IPS DF 6.9 (cell line): ENCODE results near the gene PDE6G.
A peak's percentile ranks its signal among the peaks of the same experiment; 100 is the strongest.

Experiments used
- DNase-seq: peaks from one replicate; pipeline ENCODE4 v3.0.0-alpha.2; 2013; ENCODE audit warnings: low read depth, low spot score
- H3K27ac ChIP-seq: one replicate; pipeline ENCODE4 v1.5.1; 2013; ENCODE audit warnings: low read length, control low read depth
- H3K27me3 ChIP-seq: 2 replicates; pipeline ENCODE4 v1.6.1; 2013; ENCODE audit warnings: mild to moderate bottlenecking, low read length; ENCODE audit not compliant: control insufficient read depth, insufficient read depth
- H3K36me3 ChIP-seq: 2 replicates; pipeline ENCODE4 v1.6.1; 2013; ENCODE audit warnings: low read length; ENCODE audit not compliant: control insufficient read depth, insufficient read depth
- H3K4me1 ChIP-seq: 2 replicates; pipeline ENCODE4 v1.6.1; 2013; ENCODE audit warnings: low read length; ENCODE audit not compliant: control insufficient read depth, insufficient read depth
- H3K4me3 ChIP-seq: 2 replicates; pipeline ENCODE4 v1.5.1; 2013; ENCODE audit warnings: mild to moderate bottlenecking, low read length
- H3K9me3 ChIP-seq: 2 replicates; pipeline ENCODE4 v1.6.1; 2013; ENCODE audit warnings: low read length, inconsistent platforms; ENCODE audit not compliant: control insufficient read depth, insufficient read depth
- whole genome bisulfite sequencing: extraction: QIAGEN DNeasy Blood & Tissue Kit; methylation state at CpG from one replicate; pipeline ENCODE4 v1.1.7; 2013; ENCODE audit warnings: mixed read lengths, missing lambda C conversion rate; ENCODE audit not compliant: insufficient read length, insufficient coverage; 5-methylcytosine and 5-hydroxymethylcytosine counted together

PDE6G gene

DNA sequence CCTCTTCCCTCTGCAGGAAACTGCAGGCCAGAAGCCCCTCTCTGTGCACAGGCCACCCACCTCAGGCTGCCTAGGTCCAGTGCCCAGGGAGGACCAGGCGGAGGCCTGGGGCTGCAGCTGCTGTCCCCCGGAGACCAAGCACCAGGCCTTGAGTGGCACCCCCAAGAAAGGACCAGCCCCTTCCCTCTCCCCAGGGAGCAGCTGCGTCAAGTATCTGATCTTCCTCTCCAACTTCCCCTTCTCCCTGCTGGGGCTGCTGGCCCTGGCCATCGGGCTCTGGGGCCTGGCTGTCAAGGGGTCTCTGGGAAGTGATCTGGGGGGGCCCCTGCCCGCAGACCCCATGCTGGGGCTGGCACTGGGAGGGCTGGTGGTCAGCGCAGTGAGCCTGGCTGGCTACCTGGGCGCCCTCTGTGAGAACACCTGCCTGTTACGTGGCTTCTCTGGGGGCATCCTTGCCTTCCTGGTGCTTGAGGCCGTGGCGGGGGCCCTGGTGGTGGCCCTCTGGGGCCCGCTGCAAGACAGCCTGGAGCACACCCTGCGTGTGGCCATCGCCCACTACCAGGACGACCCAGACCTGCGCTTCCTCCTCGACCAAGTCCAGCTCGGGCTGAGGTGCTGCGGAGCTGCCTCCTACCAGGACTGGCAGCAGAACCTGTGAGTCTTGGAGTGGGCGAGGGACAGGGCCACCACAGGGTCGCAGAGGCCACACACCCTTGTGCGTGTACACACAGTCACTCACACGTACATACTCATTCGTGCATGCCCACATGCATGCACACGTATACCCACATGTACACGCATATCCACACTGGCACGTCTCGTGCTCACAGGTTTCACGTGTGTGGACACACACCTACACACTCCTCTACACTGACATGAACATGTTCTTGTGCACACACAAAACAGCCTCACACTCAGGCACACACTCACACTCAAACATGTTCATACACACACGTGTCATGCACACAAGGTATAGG is 11.1 kb downstream of the PDE6G start:
- DNase-seq, result no peak
- WGBS, result no CpG with 5 or more reads among the region's 29 CpGs
- Histone ChIP-seq H3K9me3 (no peaks in the 10 kb centered on the region), H3K27me3 (peaks cover 11% of the 10 kb centered on the region), H3K4me3 (no peak overlapping the region), H3K4me1 (peaks cover 8% of the 10 kb centered on the region), H3K36me3 (no peaks in the 10 kb centered on the region), H3K27ac (no peak overlapping the region)

DNA sequence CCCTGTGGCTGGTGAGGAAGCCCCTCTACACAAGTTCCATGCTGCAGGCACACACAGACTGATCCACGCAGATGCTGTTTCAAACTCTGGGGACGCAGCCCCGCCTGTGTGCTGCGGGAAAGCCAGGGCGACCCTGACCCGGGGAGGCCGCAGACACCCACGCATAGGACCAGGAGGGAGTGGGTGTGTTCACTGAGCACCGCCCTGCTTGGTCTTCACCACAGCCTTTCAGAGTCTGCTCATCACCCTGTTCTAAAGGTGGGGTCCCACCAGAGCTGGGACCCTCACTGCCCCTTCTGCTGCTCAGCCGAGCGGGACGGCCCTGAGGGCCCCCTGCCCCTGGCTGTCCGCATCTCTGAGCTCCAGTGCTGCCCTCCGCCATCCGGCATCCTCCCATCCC is 11.8 kb downstream of the PDE6G start:
- Histone ChIP-seq H3K27ac (no peak overlapping the region), H3K9me3 (no peaks in the 10 kb centered on the region), H3K4me1 (peaks cover 8% of the 10 kb centered on the region), H3K4me3 (no peak overlapping the region), H3K36me3 (no peaks in the 10 kb centered on the region), H3K27me3 (peaks cover 11% of the 10 kb centered on the region)
- WGBS, result no CpG with 5 or more reads among the region's 15 CpGs
- no peak for DNase-seq

DNA sequence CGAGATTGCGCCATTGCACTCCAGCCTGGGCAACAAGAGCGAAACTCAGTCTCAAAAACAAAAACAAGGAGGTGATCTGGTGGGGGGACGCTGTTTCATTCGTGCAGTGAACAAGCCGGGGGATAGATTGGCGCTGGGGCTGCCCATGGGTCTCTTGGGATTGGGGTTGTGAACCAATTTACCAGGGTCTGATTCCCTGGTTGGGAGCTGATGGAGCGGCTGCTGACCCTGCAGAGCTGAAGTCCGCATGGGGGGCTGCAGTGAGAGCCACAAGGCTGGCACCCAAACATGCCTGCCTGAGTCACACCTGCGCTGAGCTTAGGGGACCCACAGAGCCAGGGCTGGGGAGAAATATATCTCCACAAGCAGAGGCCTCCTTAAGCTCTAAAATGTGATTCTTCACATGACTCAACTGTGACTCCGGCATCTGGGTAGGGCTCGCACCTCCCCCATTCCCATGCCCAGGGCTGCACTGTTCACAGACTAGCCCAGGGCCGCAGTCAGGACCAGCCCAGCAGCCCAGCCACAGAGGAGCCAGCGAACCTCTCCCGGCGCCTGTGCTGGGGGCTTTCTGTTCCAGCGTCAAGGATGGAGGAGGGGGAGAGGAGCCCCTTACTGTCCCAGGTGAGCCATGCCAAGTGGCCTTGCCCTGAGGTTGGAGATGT is 14.4 kb downstream of the PDE6G start:
- no CpG with 5 or more reads among the region's 17 CpGs for WGBS
- H3K27ac ChIP-seq, result no peak overlapping the region
- H3K27me3 ChIP-seq, result peaks cover under 1% of the 10 kb centered on the region; the same call in 1 of the 2 replicates
- no peaks in the 10 kb centered on the region for H3K9me3 ChIP-seq
- DNase-seq, result no peak
- H3K4me3 ChIP-seq, result no peak overlapping the region
- no peaks in the 10 kb centered on the region for H3K4me1 ChIP-seq
- H3K36me3 ChIP-seq, result no peaks in the 10 kb centered on the region

DNA sequence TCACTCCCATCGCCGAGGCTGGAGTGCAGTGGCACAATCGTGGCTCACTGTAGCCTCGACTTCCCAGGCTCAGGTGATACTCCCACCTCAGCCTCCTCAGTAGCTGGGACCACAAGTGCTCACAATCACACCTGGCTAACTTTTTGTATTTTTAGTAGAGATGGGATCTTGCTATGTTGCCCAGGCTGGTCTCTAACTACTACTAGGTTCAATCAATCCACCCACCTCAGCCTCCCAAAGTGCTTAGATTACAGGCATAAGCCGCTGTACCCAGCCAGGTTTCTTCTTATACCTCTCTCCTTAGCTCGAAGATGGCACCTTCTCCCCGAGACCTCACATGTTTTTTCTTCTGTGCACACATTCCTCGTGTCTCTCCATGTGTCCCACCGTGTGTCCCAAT is 16.3 kb downstream of the PDE6G start:
- Histone ChIP-seq H3K4me1 (no peaks in the 10 kb centered on the region), H3K36me3 (no peaks in the 10 kb centered on the region), H3K9me3 (no peaks in the 10 kb centered on the region), H3K4me3 (no peak overlapping the region), H3K27ac (no peak overlapping the region), H3K27me3 (no peaks in the 10 kb centered on the region)
- WGBS, result no CpG with 5 or more reads among the region's 9 CpGs
- no peak for DNase-seq

DNA sequence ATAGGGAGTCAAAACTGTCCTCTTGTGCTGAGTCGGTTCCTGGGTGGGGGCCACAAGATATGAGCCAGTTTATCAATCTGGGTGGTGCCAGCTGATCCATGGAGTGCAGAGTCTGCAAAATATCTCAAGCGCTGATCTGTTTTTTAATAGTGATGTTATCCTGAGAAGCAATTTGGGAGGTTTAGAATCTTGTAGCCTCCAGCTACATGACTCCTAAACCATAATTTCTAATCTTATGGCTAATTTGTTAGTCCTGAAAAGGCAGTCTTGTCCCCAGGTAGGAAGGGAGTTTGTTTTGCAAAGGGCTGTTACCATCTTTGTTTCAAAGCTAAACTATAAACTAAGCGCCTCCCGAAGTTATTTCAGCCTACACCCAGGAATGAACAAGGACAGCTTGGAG is 17.7 kb downstream of the PDE6G start:
- Histone ChIP-seq H3K4me3 (no peak overlapping the region), H3K36me3 (no peaks in the 10 kb centered on the region), H3K27ac (no peak overlapping the region), H3K9me3 (no peaks in the 10 kb centered on the region), H3K4me1 (no peaks in the 10 kb centered on the region), H3K27me3 (no peaks in the 10 kb centered on the region)
- no CpG with 5 or more reads among the region's 4 CpGs for WGBS
- no peak for DNase-seq

DNA sequence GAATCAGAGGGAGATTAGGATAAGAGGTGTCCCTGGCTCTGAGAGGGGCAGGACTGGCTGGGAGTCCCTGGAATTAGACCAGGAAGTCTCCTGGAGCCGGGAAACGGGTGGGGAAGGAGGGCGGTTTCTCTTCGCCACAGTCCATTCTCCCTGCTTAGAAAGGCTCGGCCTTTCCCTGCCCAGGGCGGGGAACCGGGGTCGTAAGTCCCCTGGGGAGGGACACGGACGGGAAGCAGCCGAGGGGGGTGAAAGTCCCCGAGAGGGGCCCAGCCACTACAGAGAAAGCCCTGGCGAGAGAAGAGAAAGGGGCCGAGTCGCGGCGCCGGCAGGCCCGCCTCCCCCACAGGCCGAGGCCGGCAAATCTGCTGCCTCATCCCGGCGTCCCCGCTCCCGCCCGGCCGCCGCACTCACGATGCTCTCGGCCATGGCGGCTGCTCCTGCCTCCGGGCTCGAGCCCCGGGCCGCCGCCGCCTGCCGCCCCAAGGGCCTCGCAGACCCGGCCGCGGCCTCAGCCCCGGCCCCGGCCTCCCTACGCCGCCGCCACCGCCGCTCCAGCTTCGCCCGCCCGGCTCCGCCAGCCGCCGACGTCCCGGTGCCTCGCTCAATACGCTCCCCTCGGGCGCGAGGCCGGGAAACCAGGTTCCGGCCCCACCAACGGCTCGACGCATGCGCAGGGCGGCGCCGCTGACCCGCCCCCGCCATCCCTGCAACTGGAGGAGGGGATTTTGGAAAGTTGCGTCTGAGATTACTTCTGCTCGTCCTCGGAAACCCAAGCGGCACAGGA is 19.6 kb downstream of the PDE6G start, which contains the start of the genes NPLOC4 and TSPAN10:
Gene NPLOC4, minus strand, starts transcription at position 608 of the 784 bp plus-strand sequence. Its CDS starts 182 bp downstream, at position 426.
Gene TSPAN10, plus strand, starts transcription at position 692 of the 784 bp plus-strand sequence. CDS start 5,217 bp downstream, outside the sequence.
- Histone ChIP-seq H3K27me3 (no peaks in the 10 kb centered on the region), H3K36me3 (no peaks in the 10 kb centered on the region), H3K9me3 (no peaks in the 10 kb centered on the region), H3K4me1 (no peaks in the 10 kb centered on the region), H3K27ac (no peak within 1 kb of the TSS), H3K4me3 (peak within 1 kb of the TSS; percentile 97)
- no CpG with 5 or more reads among the region's 77 CpGs for WGBS
- DNase-seq, result peak; percentile 73

DNA sequence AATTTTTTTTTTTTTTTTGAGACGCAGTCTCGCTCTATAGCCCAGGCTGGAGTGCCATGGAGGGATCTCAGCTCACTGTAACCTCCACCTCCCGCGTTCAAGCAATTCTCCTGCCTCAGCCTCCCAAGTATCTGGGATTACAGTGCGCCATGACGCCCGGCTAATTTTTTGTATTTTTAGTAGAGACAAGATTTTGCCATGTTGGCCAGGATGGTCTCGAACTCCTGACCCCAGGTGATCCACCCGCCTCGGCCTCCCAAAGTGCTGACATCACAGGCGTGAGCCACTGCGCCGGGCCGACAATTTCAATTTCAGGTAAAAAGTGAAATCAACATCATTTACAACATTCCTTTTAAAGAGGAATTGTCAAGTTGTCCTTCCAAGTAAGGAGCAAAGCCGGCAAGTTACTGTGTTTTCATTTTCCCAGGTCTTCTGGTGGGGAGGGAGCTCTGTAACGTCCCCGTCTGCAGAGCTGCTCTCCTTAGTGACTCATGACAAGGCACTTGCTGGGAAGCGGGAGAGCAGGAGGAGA is 20.3 kb downstream of the PDE6G start:
- H3K4me3 ChIP-seq, result peak overlapping the region; percentile 97
- no peaks in the 10 kb centered on the region for H3K4me1 ChIP-seq
- no CpG with 5 or more reads among the region's 18 CpGs for WGBS
- DNase-seq, result no peak
- H3K36me3 ChIP-seq, result peaks cover 3% of the 10 kb centered on the region; the same call in 1 of the 2 replicates
- no peaks in the 10 kb centered on the region for H3K9me3 ChIP-seq
- no peak overlapping the region for H3K27ac ChIP-seq
- no peaks in the 10 kb centered on the region for H3K27me3 ChIP-seq

DNA sequence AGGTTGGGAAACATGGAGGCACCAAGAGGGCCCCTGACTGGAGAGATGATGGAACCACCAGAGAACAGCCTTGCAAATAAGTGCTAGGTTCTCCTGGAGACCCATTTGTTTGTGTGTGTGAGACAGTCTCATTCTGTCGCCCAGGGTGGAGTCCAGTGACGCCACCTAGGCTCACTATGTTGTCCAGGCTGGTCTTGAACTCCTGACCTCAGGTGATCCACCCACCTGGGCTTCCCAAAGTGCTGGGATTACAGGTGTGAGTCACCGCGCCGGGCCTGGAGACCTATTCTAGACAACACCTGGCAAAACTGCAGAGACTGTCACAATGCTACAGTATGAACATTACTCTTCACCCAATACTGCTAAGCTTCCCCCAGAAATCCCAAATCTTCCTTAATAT is 20.9 kb downstream of the PDE6G start:
- no CpG with 5 or more reads among the region's 5 CpGs for WGBS
- Histone ChIP-seq H3K4me3 (no peak overlapping the region), H3K27me3 (no peaks in the 10 kb centered on the region), H3K27ac (no peak overlapping the region), H3K36me3 (peaks cover 3% of the 10 kb centered on the region; the same call in 1 of the 2 replicates), H3K4me1 (no peaks in the 10 kb centered on the region), H3K9me3 (no peaks in the 10 kb centered on the region)
- no peak for DNase-seq

DNA sequence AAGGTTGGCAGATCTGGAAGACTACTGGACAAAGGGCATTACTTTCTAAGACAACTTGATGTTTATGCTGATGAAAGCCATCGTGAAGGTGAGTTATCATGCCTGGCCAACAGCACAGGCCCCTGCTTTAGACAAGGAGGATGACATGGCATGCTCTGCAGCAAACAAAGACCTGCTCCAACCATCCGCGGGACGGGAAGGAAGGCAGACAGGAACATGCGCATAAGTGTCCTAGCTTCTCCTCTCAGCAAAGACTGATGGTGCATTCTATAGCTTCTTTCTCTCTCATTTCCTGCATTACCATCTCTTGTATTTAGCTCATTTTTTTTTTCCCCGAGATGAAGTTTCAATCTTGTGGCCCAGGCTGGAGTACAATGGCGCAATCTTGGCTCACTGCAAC is 24.9 kb downstream of the PDE6G start:
- WGBS, result no CpG with 5 or more reads among the region's 7 CpGs
- no peak overlapping the region for H3K4me3 ChIP-seq
- no peak overlapping the region for H3K27ac ChIP-seq
- H3K9me3 ChIP-seq, result no peaks in the 10 kb centered on the region
- H3K36me3 ChIP-seq, result peaks cover 10% of the 10 kb centered on the region; the same call in 1 of the 2 replicates
- H3K27me3 ChIP-seq, result no peaks in the 10 kb centered on the region
- no peak for DNase-seq
- no peaks in the 10 kb centered on the region for H3K4me1 ChIP-seq

DNA sequence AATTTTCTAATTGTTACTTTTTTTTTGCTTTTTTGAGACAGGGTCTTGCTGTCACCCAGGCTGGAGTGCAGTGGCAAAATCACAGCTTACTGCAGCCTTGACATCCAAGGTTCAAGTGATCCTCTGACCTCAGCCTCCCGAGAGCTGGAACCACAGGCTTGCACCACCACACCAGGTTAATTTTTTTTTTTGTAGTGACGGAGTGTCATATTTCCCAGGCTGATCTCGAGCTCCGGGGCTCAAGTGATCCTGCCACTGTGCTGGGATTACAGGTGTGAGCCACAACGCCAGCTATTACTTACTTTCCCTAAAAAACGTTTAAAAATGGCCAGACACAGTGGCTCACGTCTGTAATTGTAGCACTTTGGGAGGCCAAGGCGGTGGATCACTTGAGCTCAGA is 26.1 kb downstream of the PDE6G start:
- Histone ChIP-seq H3K9me3 (no peaks in the 10 kb centered on the region), H3K4me3 (no peak overlapping the region), H3K27me3 (no peaks in the 10 kb centered on the region), H3K4me1 (no peaks in the 10 kb centered on the region), H3K36me3 (peaks cover 15% of the 10 kb centered on the region; the same call in 1 of the 2 replicates), H3K27ac (no peak overlapping the region)
- WGBS, result no CpG with 5 or more reads among the region's 8 CpGs
- no peak for DNase-seq
